HG03378 (cell line): Measurements from ENCODE around the gene AMFR.

Experiments
- ATAC-seq: cut with Tn5 transposase; IDR thresholded peaks from one replicate; pipeline ENCODE4 v1.9.1; 2021; ENCODE audit warnings: mild to moderate bottlenecking, moderate library complexity; ENCODE audit not compliant: unreplicated experiment

Gene AMFR

DNA sequence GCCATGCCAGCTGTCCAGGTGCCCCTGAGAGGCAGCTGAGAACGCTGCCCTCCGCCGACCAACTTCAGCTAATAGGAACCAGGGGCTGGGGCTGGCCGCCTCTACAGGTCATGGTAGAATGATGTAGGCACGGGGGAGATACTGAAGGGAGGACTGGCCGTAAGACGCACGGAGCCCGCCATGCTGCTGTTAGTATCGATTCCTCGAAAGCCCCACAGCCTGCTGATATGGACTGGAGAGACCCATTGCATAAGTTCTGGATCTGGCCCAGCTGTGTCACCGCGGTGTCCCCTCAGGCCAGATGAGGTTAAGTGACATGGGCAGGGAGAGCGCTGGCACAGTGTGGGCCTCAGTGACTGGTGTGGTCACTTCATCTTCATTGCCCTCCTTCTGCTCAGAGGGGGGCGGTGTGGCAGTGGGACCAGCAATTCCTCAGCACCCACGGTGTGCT, 75.6 kb downstream of the AMFR start:
- no peak for ATAC-seq

GRCh38 chr16:56349086-56349415, 76.3 kb downstream of the AMFR start:
- ATAC-seq, result no peak

DNA sequence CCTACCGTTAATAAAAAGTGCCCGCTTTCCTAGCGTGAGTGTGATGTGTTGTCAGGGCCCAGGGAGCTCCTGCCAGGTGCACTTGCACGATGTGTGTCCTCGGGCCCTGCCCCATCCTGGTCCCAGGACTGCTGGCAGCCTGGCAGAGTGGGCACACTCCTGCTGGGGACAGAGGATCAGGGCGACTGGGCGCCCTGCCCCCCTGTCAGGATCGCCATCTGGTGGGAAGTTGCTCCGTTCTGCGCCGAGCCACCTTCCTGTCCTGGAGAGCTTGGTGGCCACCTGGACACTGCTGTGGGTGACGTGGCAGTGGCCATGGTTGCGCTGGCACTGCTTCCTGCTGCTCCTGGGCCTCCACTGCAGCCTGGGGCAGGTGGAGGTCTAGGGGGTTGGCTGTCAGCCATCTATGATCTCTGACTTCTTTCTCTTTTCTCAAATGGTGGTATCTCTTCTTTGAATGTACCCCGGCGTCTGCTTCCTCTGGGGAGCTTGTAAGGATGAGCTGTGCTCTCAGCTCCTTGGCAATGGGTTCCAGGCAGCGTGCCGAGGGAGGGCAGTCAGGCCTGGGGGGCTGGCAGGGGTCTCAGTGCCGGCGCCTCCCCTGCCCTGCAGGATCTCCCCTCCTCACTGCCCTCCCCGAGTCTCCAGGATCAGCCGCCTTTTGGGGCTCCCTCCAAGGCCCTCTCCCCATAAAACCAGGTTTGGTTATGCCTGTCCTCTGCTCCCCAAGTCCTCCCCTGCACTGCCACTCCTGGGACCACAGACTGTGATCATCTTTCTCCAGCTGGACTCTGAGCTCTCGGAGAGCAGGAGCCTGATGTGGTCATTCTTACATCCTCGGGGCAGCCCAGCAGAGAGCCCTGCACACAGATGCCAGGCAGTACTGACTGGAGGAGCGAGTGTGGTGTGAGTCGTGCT, 76.9 kb downstream of the AMFR start:
- ATAC-seq, result no peak

- no peak for ATAC-seq
Observed at GRCh38 chr16:56347670-56348069, 77.7 kb downstream of the AMFR start.

DNA sequence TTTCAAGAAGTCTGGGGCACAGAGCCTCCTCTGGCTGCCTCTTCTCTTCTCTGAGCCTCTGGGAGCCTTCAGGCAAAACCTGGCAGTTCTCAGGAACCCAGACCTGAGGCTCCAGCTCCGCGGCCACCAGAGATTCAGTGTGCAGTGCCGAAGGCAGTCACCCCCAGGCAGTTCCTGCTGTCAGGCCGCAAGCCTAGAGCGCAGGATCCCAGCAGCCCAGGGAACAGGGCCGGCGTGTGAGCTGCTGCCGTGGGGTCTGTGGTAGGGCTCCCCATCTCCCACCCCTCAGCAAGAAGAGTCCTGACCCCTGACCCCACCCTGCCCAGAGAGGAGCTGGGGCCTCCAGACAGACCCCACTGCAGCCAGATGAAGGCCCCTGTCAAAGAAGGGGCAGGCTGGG, 78.2 kb downstream of the AMFR start:
- ATAC-seq, result no peak

GRCh38 chr16:56346131-56346890, 79.0 kb downstream of the AMFR start:
- ATAC-seq, result no peak

DNA sequence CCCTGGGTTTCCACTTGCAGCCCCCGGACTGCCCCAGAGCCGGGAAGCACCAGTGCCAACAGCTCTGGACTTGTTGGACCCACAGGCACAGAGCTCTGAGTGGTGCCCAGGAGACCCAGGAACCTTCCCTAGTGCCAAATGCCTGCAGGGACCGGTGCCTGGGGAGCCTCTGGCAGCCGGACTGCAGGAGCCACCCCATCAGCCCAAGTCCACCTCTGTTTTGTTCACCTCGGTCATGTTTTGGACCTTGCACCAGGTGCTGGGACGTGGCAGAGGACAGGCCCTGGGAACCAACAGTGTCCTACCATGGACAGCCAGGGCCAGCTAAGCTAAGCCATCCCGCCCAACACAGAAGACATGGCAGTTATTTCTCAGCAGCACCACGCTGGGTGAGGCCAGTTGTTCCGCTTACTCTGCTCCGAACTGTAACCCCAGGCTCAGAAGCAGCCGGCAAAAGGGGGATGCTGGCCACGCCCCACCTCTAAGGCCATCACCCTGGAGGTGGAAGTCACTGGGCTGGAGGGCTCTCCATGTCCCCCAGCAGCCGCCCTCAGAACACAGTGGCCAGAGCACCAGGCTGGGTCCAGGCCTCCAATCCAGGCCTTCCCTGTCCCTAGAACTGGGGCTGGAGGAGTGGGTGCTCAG, 79.8 kb downstream of the AMFR start:
- ATAC-seq, result no peak

GRCh38 chr16:56344518-56345405, 80.6 kb downstream of the AMFR start:
- ATAC-seq, result no peak

DNA sequence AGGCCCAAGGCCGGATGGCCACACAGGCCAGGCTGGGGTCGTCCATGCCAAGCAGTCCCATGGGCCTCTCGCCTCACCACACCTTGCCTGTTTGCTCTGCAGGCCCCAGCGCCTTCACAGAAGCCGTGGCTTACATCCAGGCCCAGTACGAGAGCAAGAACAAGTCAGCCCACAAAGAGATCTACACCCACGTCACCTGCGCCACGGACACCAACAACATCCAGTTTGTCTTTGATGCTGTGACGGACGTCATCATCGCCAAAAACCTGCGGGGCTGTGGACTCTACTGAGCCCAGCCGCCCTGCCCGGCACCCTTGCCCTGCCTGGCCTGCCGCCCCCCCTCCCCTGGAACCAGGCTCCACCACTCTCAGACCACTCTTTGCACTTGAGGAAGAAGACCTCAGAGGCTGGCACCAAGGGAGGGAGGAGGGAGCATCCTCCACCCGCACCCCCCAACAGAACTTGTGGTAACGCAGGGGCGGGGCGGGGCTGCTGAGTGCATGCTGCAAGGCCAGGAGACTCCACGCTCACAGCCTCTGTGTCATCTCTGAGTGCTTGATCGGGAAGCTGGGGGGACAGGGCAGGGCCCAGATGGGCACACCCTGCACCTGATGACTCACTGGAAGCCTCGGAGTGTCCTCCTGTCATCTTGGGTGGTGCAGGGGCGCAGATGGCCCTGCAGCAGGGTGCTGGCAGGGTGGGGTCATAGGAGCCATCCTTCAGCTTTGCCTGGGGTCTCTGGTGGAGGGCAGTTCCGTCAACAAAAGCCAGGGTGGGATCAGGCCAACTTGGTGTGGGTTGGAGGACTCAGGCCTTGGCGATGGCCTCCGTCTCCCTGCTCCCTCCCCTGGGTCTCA, 81.5 kb downstream of the AMFR start:
- no peak for ATAC-seq

- ATAC-seq, result no peak
Observed at GRCh38 chr16:56341656-56342399, 83.5 kb downstream of the AMFR start.

DNA sequence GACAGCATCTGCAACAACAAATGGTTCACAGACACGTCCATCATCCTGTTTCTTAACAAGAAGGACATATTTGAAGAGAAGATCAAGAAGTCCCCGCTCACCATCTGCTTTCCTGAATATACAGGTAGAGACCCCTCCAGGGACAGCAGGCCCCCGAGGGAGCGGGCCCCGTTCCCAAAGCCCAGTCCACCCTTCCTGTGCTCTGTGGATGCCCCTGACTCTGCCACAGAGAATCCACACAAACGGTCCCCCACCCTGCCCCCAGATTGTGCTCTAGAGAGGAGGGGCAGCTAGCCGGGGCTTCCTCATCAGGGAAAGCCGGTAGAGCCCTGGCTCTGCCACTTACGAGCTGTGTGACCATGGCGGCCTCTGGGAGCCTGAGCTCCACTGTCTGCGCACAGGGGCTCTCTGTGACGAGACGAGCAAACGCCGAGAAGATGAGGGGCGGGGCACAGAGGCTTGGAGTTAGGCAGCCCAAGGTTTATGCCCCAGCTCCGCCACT, 84.4 kb downstream of the AMFR start:
- no peak for ATAC-seq

DNA sequence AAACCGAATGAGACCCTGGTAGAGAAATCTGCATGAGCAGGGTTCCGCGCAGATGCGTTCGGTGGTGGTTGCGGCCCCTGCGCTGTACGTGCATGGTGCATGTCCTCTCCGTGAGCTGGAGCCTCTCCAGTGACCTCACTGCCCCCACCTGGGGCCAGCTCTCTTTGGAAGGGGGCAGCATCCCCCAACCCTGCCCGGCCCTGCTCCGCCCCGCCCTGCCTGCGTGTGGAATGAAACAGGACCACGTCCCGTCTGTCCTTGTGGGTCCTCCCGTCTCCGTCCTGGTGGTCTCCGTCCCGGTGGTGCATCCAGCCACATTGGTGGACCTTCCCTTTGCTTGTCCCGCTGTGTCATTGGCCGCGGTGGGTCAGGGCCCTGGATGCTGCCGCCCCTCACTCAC, 84.9 kb downstream of the AMFR start:
- ATAC-seq, result no peak

DNA sequence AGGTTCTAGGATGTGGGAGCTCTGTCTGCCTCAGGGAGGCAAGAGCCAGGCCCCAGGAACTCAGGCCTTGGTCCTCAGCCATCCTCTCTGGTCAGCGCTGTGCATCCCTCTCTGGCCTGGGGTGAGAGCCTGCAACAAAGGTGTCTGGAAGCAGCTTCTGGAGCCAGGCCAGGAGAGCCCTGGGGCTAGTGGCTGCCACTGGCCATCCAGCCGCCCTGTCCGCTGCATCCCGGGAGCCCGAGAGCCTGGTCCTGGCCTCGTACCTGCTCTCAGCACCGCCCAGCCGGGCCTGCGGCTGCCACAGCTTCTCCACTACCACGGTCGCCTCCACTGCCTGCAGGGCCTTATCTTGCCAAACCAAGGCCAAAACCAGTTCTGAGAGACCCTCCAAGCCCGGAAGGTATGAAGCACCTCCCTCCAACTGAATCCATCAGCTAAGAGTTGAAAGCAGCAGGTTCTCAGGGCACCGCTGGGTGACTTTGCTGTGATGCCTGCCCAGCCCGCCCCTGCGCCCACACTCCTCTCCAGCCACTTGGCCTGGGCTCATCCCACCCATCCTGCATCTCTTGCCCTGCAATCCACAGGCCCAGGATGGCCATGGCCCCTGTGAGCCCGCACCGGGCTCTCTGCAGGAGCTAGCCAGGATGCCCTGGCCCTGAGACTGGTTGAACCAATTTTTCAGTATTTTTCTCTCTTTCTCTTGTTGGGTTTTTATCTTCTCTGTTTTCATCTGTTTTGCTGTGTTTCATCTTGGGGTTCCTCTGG, 85.7 kb downstream of the AMFR start:
- ATAC-seq, result no peak

DNA sequence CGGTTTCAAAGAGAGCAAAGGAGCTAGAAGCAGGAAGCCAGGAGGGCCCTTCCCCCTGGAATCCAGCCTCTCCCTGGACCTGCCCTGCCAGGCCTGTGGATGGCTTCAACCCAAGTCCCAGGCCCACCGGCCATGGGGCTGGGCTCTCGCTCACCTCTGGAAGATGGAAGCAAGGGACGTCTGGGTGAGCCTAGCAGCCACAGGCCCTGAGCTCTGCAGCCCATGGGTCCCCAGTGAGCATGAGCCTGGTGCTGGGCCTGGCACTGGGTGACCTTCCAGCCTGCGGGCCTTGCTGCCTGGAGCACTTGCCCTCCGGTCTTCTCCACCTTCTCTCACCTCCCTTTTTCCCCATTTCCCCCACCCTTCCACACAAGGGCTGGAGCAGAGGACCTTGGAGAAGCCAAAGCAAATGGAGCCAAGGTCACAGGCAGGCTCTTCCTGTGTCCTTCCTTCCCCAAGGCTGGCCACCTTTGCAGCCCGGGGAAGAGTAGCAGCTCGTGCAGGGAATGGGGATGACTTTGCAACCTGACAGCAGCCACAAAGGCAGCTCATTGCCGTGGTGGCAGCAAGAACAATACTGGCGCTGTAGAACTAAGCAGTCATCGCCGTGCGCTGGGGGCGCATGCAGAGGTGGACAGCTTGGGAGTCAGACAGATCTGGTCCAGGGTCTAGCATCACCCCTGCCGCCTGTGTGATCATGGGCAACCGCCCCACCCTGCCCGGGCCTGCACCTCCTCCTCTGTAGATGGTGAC, 86.6 kb downstream of the AMFR start:
- no peak for ATAC-seq

- ATAC-seq, result no peak
Observed at GRCh38 chr16:56337858-56338325, 87.5 kb downstream of the AMFR start.

- no peak for ATAC-seq
Observed at GRCh38 chr16:56337131-56337857, 88.1 kb downstream of the AMFR start.

DNA sequence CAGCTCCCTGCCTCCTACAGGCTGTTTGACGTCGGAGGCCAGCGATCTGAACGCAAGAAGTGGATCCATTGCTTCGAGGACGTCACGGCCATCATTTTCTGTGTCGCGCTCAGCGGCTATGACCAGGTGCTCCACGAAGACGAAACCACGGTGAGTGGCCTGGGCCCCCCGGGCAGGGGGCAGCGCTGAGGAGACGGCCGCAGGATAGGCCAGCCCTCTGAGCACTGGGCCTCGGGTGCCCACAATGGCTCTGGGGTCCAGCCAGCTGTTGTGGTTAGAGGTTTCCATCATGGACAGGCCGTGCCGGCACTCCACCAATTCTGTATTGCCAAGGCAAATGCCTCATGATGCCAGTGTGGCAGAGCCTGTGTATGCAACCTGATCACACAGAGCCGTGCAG, 88.6 kb downstream of the AMFR start:
- no peak for ATAC-seq
